ENCODE measurements around the gene CCDC77.

Gene CCDC77

GRCh38 chr12:475286-475685 lies 73.8 kb downstream of the CCDC77 start:
- DNase-seq (ENCODE audit: extremely low spot score, insufficient read length, low read depth) (no peak), FAIRE-seq (no peak)

- FAIRE-seq (no peak), DNase-seq (ENCODE audit: extremely low spot score, insufficient read length, low read depth) (no peak)
Measured at GRCh38 chr12:479161-479560, 77.7 kb downstream of the CCDC77 start.

GRCh38 chr12:480831-481816 lies 79.7 kb downstream of the CCDC77 start:
- DNase-seq (ENCODE audit: extremely low spot score, insufficient read length, low read depth) (no peak), FAIRE-seq (no peak)

DNA sequence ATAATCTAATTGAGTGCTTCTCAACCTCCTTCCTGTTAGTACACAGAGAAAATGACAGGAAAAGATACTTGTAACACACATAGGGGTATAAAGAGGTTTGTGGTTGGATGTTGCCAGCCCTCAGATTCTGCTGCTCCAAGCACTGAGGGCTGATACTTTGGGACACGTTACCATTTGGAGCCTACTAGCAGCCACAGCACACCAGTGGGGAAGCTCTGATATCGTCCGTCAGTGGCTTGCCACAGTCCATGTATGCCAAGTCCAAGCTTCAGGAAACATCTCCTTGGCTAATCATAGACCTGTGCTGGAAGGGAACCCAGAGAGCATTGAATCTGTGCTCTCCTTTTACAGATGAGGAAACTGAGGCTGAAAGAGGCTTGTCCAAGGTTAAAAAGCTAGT lies 80.6 kb downstream of the CCDC77 start:
- DNase-seq (ENCODE audit: extremely low spot score, insufficient read length, low read depth) (no peak), FAIRE-seq (no peak)

DNA sequence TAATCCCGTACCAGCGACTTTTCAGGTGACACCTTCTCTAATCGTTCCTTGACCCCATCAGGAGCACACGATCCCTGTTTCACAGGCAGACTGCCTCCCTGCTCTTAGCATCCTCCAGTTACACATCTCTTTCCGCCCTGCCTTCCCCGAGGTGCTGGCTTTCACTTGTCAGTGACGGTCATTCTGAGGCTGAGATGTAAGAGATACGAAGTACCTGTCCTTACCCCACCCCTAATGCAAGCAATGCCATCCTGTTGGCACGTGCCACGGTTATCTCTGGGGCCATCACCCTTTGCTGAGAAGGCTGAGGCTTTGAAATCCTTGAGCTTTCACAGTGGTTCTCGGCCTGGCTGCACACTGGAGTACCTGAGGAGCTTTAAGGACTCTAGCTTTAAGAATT lies 82.7 kb downstream of the CCDC77 start:
- FAIRE-seq, result no peak
- no peak for DNase-seq (ENCODE audit: extremely low spot score, insufficient read length, low read depth)

- no peak for FAIRE-seq
- no peak for DNase-seq (ENCODE audit: extremely low spot score, insufficient read length, low read depth)
Measured at GRCh38 chr12:490260-490659, 88.8 kb downstream of the CCDC77 start.

Data from GM18507 (cell line).